ENCODE measurements around the gene SP2.
A peak's percentile ranks its signal among the peaks of the same experiment; 100 is the strongest.

Gene SP2

GRCh38 chr17:47895856-47896671 is at the start of gene SP2:
Gene SP2 (plus strand): TSS chr17:47896236. CDS start chr17:47896287, 51 bp downstream.
- peak; percentile 100 for DNase-seq

- no peak for DNase-seq
These were observed 49.2 kb upstream of the SP2 start for GRCh38 chr17:47846716-47847340.

- no peak for DNase-seq
These were observed 48.5 kb upstream of the SP2 start for GRCh38 chr17:47847341-47848197.

GRCh38 chr17:47848198-47848513 is 47.9 kb upstream of the SP2 start:
- no peak for DNase-seq

GRCh38 chr17:47850373-47850691 is 45.7 kb upstream of the SP2 start:
- DNase-seq = no peak

- DNase-seq = peak; percentile 29
These were observed 45.1 kb upstream of the SP2 start, which contains the start of gene SP6 for GRCh38 chr17:47850692-47851573. Gene SP6 (minus strand): TSS chr17:47851163. CDS start chr17:47848429, 2,734 bp downstream.

- no peak for DNase-seq
These were observed 44.3 kb upstream of the SP2 start for GRCh38 chr17:47851764-47852112.

GRCh38 chr17:47852113-47852949 is 43.7 kb upstream of the SP2 start:
- no peak for DNase-seq

- DNase-seq = no peak
These were observed 42.4 kb upstream of the SP2 start for GRCh38 chr17:47853616-47854015.

GRCh38 chr17:47855737-47856136 is 40.3 kb upstream of the SP2 start:
- no peak for DNase-seq

GRCh38 chr17:47856830-47857229 is 39.2 kb upstream of the SP2 start:
- no peak for DNase-seq

GRCh38 chr17:47857551-47858455 is 38.2 kb upstream of the SP2 start:
- DNase-seq = no peak

- DNase-seq = no peak
These were observed 35.6 kb upstream of the SP2 start for GRCh38 chr17:47860386-47860785.

- no peak for DNase-seq
These were observed 33.2 kb upstream of the SP2 start for GRCh38 chr17:47862621-47863440.

- no peak for DNase-seq
These were observed 31.2 kb upstream of the SP2 start for GRCh38 chr17:47864791-47865216.

GRCh38 chr17:47866941-47867340 is 29.1 kb upstream of the SP2 start:
- DNase-seq = no peak

GRCh38 chr17:47867813-47868533 is 28.1 kb upstream of the SP2 start:
- no peak for DNase-seq

GRCh38 chr17:47869114-47869513 is 26.9 kb upstream of the SP2 start:
- no peak for DNase-seq

GRCh38 chr17:47870056-47870455 is 26.0 kb upstream of the SP2 start:
- no peak for DNase-seq

Measured in NCI-H2081 treated with DMSO at 0.1 percent for 48 hours (cell line).